PC-3 (cell line): ENCODE data around the gene IMPA2. TPM values are rescaled to one million over a fixed set of nuclear protein-coding genes. Genes with fewer than 3 reads are reported as not detected.
"Not testable (repeated sequence)": the region's sequence is repeated elsewhere in the genome, so short reads cannot be mapped to it uniquely, and the experiment has no call there.

ENCODE experiments used
- ATAC-seq: fragments of 200-7000 bp; cut with Tn5 transposase; 2 replicates; pipeline ENCODE4 v1.9.1; 2020; ENCODE audit warnings: mild to moderate bottlenecking, moderate library complexity
- BruUV-seq: library from RNA; stranded (reverse); fragments of 400-500 nt; replicated peaks from 2 replicates; lab custom pipeline; 2021; lab: Mats Ljungman, UMichigan
- CTCF ChIA-PET: fragments of 300-600 bp; sonication (Branson Sonifier 250); formaldehyde crosslinking; loops from one replicate; lab custom pipeline; 2022; ENCODE audit warnings: antibody characterized with exemption; lab: Charles Lee
- POLR2A ChIA-PET: fragments of 300-600 bp; sonication (Branson Sonifier 250); formaldehyde crosslinking; loops from one replicate; lab custom pipeline; 2022; ENCODE audit warnings: antibody characterized with exemption; ENCODE audit not compliant: unreplicated experiment; lab: Charles Lee
- DNase-seq: peaks from one replicate; pipeline ENCODE4 v3.0.0-alpha.2; 2015
- H2AFZ ChIP-seq: fragments of 300-600 bp; sonication (generic); 2 replicates; pipeline ENCODE4 v1.6.0; 2016; ENCODE audit warnings: antibody characterized with exemption, low read length
- H3F3A ChIP-seq: fragments of 300-600 bp; sonication (generic); one replicate; pipeline ENCODE4 v1.6.0; 2017; ENCODE audit warnings: antibody characterized with exemption, low read length, control low read depth, mild to moderate bottlenecking; ENCODE audit not compliant: unreplicated experiment
- H3K27ac ChIP-seq: fragments of 300-600 bp; sonication (generic); 2 replicates; pipeline ENCODE4 v1.5.1; 2016; ENCODE audit warnings: mild to moderate bottlenecking, low read length
- H3K27me3 ChIP-seq: fragments of 300-600 bp; sonication (generic); 2 replicates; pipeline ENCODE4 v1.6.1; 2016; ENCODE audit warnings: low read length, mixed read lengths
- H3K36me3 ChIP-seq: fragments of 300-600 bp; sonication (generic); 2 replicates; pipeline ENCODE4 v1.6.1; 2016; ENCODE audit warnings: low read depth, mixed run types, low read length, mixed read lengths
- H3K4me1 ChIP-seq: fragments of 300-600 bp; sonication (generic); 2 replicates; pipeline ENCODE4 v1.5.1; 2016; ENCODE audit warnings: low read length; ENCODE audit not compliant: insufficient read depth
- H3K4me2 ChIP-seq: fragments of 300-600 bp; sonication (generic); 2 replicates; pipeline ENCODE4 v1.6.0; 2016; ENCODE audit warnings: low read length
- H3K4me3 ChIP-seq: fragments of 300-600 bp; sonication (generic); 2 replicates; pipeline ENCODE4 v1.5.1; 2016; ENCODE audit warnings: mild to moderate bottlenecking, low read length, mixed read lengths
- H3K79me2 ChIP-seq: fragments of 300-600 bp; sonication (generic); 2 replicates; pipeline ENCODE4 v1.6.1; 2017; ENCODE audit warnings: low read length, mixed read lengths
- H3K9ac ChIP-seq: fragments of 300-600 bp; sonication (generic); 2 replicates; pipeline ENCODE4 v1.6.0; 2016; ENCODE audit warnings: mild to moderate bottlenecking, low read length
- H3K9me2 ChIP-seq: fragments of 300-600 bp; sonication (generic); replicated peaks from 2 replicates; pipeline ENCODE4 v1.6.1; 2016; ENCODE audit warnings: mixed run types, low read length, mixed read lengths
- H3K9me3 ChIP-seq: fragments of 300-600 bp; sonication (generic); 2 replicates; pipeline ENCODE4 v1.6.1; 2016; ENCODE audit warnings: low read length, mixed read lengths
- H4K20me1 ChIP-seq: fragments of 300-600 bp; sonication (generic); 2 replicates; pipeline ENCODE4 v1.6.1; 2016; ENCODE audit warnings: low read length, mixed read lengths
- EZH2 ChIP-seq: fragments of 300-600 bp; sonication (generic); IDR thresholded peaks from one replicate; pipeline ENCODE4 v1.6.1; 2017; ENCODE audit warnings: antibody characterized with exemption, mild to moderate bottlenecking, low read length; ENCODE audit not compliant: unreplicated experiment
- EZH2phosphoT487 ChIP-seq: fragments of 300-600 bp; sonication (generic); IDR thresholded peaks from 2 replicates; pipeline ENCODE4 v1.6.1; 2018; ENCODE audit warnings: mild to moderate bottlenecking, antibody characterized with exemption, low read length, borderline replicate concordance
- intact Hi-C: fragments of 100-400 bp; cut with micrococcal nuclease; formaldehyde crosslinking; loops from 2 replicates; pipeline ENCODE4 v1.9.0; 2023
- total RNA-seq: library from RNA; depleted of rRNA; stranded (reverse); fragments of >200 nt; gene quantifications from 2 replicates; pipeline ENCODE4 v1.2.3, GENCODE V29; 2014
- TF ChIP-seq, protein P1 (sequence below): fragments of 300-600 bp; sonication (generic); conservative IDR thresholded peaks from 2 replicates; pipeline ENCODE4 v1.5.1; 2017; ENCODE audit warnings: antibody characterized with exemption, low read depth, mild to moderate bottlenecking, low read length

IMPA2 gene
- total RNA-seq, 1 experiment from 2014 or later, result 38.2 TPM

DNA sequence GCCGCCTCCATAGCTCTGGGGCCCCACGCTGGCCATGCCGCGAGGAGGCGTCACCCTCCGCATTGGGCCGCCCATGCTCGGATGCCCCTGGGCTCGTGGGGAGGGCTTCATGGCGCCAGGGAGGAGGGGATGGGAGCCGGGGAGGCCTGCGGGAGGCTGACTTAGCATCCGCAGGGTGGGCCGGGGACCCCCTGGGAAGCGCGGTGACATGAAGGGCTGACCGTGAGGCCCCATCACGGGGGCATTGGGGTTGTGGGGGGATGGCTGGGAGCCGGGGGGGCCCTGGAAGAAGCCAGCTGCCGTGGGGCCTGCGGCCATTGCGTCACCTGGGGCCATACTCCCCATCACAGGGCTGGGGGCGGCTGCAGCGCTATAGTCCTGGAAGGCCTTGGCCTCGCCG lies 86.4 kb downstream of the IMPA2 start:
- Histone ChIP-seq H3K4me2 (no peak overlapping the region), H4K20me1 (no peaks in the 10 kb centered on the region), H3K36me3 (no peaks in the 10 kb centered on the region), H2AFZ (no peak overlapping the region), H3K9me3 (no peaks in the 10 kb centered on the region), H3F3A (no peaks in the 10 kb centered on the region), H3K27ac (no peak overlapping the region), H3K4me3 (no peak overlapping the region), H3K27me3 (no peaks in the 10 kb centered on the region), H3K4me1 (no peaks in the 10 kb centered on the region), H3K79me2 (no peaks in the 10 kb centered on the region), H3K9ac (no peak overlapping the region), H3K9me2 (no peaks in the 10 kb centered on the region)
- ATAC-seq, result no peak
- intact Hi-C loops, result no loop called here
- DNase-seq, result no peak
- ChIA-PET POLR2A (no interaction called here), CTCF (no interaction called here)
- no peak for TF ChIP-seq EZH2
- no peak for TF ChIP-seq EZH2phosphoT487
- TF ChIP-seq, protein P1, sequence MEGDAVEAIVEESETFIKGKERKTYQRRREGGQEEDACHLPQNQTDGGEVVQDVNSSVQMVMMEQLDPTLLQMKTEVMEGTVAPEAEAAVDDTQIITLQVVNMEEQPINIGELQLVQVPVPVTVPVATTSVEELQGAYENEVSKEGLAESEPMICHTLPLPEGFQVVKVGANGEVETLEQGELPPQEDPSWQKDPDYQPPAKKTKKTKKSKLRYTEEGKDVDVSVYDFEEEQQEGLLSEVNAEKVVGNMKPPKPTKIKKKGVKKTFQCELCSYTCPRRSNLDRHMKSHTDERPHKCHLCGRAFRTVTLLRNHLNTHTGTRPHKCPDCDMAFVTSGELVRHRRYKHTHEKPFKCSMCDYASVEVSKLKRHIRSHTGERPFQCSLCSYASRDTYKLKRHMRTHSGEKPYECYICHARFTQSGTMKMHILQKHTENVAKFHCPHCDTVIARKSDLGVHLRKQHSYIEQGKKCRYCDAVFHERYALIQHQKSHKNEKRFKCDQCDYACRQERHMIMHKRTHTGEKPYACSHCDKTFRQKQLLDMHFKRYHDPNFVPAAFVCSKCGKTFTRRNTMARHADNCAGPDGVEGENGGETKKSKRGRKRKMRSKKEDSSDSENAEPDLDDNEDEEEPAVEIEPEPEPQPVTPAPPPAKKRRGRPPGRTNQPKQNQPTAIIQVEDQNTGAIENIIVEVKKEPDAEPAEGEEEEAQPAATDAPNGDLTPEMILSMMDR, result no peak
- BruUV-seq, result no TSS peak

- H3K9me2 ChIP-seq, H3K79me2 ChIP-seq, DNase-seq, H3K27ac ChIP-seq, ATAC-seq, H3F3A ChIP-seq, H2AFZ ChIP-seq, CTCF ChIA-PET, POLR2A ChIA-PET, H3K4me1 ChIP-seq, H3K36me3 ChIP-seq, H3K4me3 ChIP-seq, H3K4me2 ChIP-seq, BruUV-seq, H3K27me3 ChIP-seq, H4K20me1 ChIP-seq, H3K9ac ChIP-seq, H3K9me3 ChIP-seq, intact Hi-C loops: not testable (repeated sequence)
Measured at GRCh38 chr18:12068316-12068949, 87.1 kb downstream of the IMPA2 start.

GRCh38 chr18:12068950-12069320 lies 87.6 kb downstream of the IMPA2 start:
- Histone ChIP-seq H3F3A (no peaks in the 10 kb centered on the region), H3K4me1 (no peaks in the 10 kb centered on the region), H3K36me3 (no peaks in the 10 kb centered on the region), H4K20me1 (no peaks in the 10 kb centered on the region), H3K4me2 (no peak overlapping the region), H3K9me2 (no peaks in the 10 kb centered on the region), H3K27me3 (0 out of 2 replicates have a peak, but pooled peaks cover 5% of the 10 kb centered on the region), H3K4me3 (no peak overlapping the region), H3K9me3 (no peaks in the 10 kb centered on the region), H3K9ac (no peak overlapping the region), H3K79me2 (no peaks in the 10 kb centered on the region), H2AFZ (no peak overlapping the region), H3K27ac (no peak overlapping the region)
- TF ChIP-seq EZH2, result no peak
- intact Hi-C loops, result no loop called here
- no TSS peak for BruUV-seq
- CTCF ChIA-PET, result no interaction called here
- ATAC-seq (no peak), DNase-seq (no peak)
- POLR2A ChIA-PET, result no interaction called here

- H3K36me3 ChIP-seq, H4K20me1 ChIP-seq, BruUV-seq, POLR2A ChIA-PET, H3K79me2 ChIP-seq, DNase-seq, H3F3A ChIP-seq, H3K4me1 ChIP-seq, H3K27ac ChIP-seq, ATAC-seq, H3K9me3 ChIP-seq, H3K4me3 ChIP-seq, H3K9ac ChIP-seq, intact Hi-C loops, H2AFZ ChIP-seq, H3K27me3 ChIP-seq, H3K4me2 ChIP-seq, CTCF ChIA-PET, H3K9me2 ChIP-seq: not testable (repeated sequence)
Measured at GRCh38 chr18:12071066-12071465, 89.8 kb downstream of the IMPA2 start.
